Measurements from ENCODE around the gene CCDC141.
"Not testable (repeated sequence)": the region's sequence is repeated elsewhere in the genome, so short reads cannot be mapped to it uniquely, and the experiment has no call there.

CCDC141 gene

DNA sequence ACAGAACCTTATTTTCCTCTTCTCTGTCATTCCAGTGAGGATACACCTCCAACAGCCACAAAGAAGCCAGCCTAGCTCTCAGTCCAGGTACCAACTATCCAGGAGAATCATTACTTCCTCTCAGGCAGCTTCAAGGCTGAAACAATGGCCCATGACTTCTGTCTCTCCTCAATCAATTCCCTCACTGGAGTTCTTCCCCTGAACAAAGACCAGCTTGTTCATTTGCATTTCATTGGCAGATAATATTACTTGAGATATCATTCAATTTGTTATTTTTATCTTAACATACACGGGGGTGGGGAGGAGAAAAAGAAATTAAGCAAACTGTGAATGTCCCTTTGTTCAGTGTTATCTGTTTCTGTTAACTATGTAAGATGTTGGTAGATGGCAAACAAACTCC, 44.0 kb downstream of the CCDC141 start:
- Histone ChIP-seq H3K9me3 (ENCODE audit: control insufficient read depth, insufficient read depth, low read depth, low read length) (peaks cover 2% of the 10 kb centered on the region; the same call in 1 of the 2 replicates), H3K4me1 (ENCODE audit: control insufficient read depth, insufficient read depth, low read length) (no peaks in the 10 kb centered on the region), H3K4me3 (ENCODE audit: low read depth, low read length) (no peak overlapping the region), H3K9ac (ENCODE audit: low read length) (no peak overlapping the region), H3K36me3 (ENCODE audit: control insufficient read depth, insufficient read depth, low read length) (no peaks in the 10 kb centered on the region), H3K27ac (ENCODE audit: low read depth, low read length) (no peak overlapping the region), H3K27me3 (ENCODE audit: control insufficient read depth, insufficient read depth, low read length) (no peaks in the 10 kb centered on the region)

DNA sequence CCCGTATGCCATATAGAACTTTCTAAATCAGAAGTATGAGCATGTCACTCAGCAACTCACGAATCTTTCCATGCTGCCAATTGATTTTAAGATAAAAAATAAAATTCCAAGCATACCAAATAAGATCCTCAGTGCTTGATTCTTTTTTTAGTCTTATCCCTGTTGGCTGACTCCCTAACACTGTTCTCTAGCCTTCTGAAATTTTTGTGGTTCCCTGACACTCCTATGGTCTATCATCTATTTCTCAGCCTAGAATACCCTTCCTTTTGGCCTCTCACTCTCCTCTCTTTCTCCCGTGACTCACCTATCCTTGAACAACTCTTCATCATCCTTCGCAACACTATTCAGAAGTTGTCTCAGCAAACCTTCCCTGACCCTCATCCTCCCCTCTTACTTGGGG, 50.5 kb downstream of the CCDC141 start:
- H3K9me3 ChIP-seq (ENCODE audit: control insufficient read depth, insufficient read depth, low read depth, low read length): peaks cover 8% of the 10 kb centered on the region
- no peaks in the 10 kb centered on the region for H3K27me3 ChIP-seq (ENCODE audit: control insufficient read depth, insufficient read depth, low read length)
- no peaks in the 10 kb centered on the region for H3K36me3 ChIP-seq (ENCODE audit: control insufficient read depth, insufficient read depth, low read length)
- H3K27ac ChIP-seq (ENCODE audit: low read depth, low read length): no peak overlapping the region
- no peak overlapping the region for H3K4me3 ChIP-seq (ENCODE audit: low read depth, low read length)
- H3K9ac ChIP-seq (ENCODE audit: low read length): no peak overlapping the region
- no peaks in the 10 kb centered on the region for H3K4me1 ChIP-seq (ENCODE audit: control insufficient read depth, insufficient read depth, low read length)

DNA sequence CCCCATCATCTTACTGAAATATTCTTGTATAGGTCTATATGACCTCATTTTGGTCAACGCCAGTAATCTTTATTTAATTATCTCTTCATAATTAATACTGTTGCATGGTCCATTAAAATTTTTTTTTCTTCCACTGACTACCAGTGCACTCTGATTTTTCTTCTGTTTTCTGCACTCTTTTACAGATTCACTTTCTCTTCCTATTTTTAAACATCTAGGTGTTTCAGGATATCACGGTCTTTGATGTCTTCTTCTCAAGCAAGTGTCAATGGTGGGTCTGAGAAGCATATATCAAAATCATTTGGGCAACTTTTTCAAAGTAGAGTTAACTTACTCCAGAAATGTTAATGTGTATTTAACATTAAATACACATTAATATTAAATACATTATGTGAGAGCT, 51.4 kb downstream of the CCDC141 start:
- Histone ChIP-seq H3K27me3 (ENCODE audit: control insufficient read depth, insufficient read depth, low read length) (no peaks in the 10 kb centered on the region), H3K4me1 (ENCODE audit: control insufficient read depth, insufficient read depth, low read length) (no peaks in the 10 kb centered on the region), H3K4me3 (ENCODE audit: low read depth, low read length) (no peak overlapping the region), H3K9me3 (ENCODE audit: control insufficient read depth, insufficient read depth, low read depth, low read length) (peaks cover 17% of the 10 kb centered on the region), H3K9ac (ENCODE audit: low read length) (no peak overlapping the region), H3K27ac (ENCODE audit: low read depth, low read length) (no peak overlapping the region), H3K36me3 (ENCODE audit: control insufficient read depth, insufficient read depth, low read length) (0 out of 2 replicates have a peak, but pooled peaks cover 4% of the 10 kb centered on the region)

DNA sequence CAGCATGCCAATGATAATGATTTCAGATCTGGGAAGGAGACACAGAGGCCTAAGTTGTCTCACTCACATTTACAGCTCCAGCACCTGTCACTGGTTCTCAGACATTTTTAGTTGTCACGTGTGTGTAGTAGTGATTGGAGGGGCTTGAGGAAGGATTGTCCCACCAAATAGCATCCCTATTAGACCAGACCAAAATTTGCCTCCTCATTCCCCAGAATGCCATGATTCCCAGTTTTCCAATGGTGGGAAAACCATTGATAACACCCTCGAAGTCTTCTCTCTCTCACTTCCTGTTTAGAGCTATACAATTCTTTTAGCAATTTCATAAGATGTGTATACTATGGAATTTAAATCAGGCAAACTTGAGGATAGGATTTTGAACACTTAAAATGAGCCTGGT, 52.5 kb downstream of the CCDC141 start:
- Histone ChIP-seq H3K4me1 (ENCODE audit: control insufficient read depth, insufficient read depth, low read length) (no peaks in the 10 kb centered on the region), H3K9ac (ENCODE audit: low read length) (no peak overlapping the region), H3K4me3 (ENCODE audit: low read depth, low read length) (no peak overlapping the region), H3K27ac (ENCODE audit: low read depth, low read length) (no peak overlapping the region), H3K9me3 (ENCODE audit: control insufficient read depth, insufficient read depth, low read depth, low read length) (peaks cover 17% of the 10 kb centered on the region), H3K27me3 (ENCODE audit: control insufficient read depth, insufficient read depth, low read length) (no peaks in the 10 kb centered on the region), H3K36me3 (ENCODE audit: control insufficient read depth, insufficient read depth, low read length) (0 out of 2 replicates have a peak, but pooled peaks cover 4% of the 10 kb centered on the region)

DNA sequence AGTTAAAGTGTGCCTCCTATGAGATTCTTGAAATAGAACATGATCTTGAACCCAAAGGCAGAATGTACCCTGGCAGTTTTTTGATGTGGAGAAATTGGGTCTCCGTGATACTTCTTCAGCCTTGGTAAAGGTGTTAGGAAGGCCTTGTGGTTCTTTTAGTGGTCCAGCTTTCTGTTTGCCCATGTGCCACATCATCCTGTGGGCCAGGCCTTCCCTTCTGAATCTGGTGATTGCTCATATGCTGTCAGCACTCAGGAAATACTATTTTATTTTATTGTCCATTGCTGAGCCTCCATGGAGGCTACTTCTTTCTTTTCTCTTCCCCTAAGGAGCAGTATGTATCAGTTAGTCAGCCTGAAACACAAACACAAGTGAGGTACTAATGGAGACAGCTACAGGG, 52.9 kb downstream of the CCDC141 start:
- no peak overlapping the region for H3K9ac ChIP-seq (ENCODE audit: low read length)
- H3K36me3 ChIP-seq (ENCODE audit: control insufficient read depth, insufficient read depth, low read length): 0 out of 2 replicates have a peak, but pooled peaks cover 4% of the 10 kb centered on the region

DNA sequence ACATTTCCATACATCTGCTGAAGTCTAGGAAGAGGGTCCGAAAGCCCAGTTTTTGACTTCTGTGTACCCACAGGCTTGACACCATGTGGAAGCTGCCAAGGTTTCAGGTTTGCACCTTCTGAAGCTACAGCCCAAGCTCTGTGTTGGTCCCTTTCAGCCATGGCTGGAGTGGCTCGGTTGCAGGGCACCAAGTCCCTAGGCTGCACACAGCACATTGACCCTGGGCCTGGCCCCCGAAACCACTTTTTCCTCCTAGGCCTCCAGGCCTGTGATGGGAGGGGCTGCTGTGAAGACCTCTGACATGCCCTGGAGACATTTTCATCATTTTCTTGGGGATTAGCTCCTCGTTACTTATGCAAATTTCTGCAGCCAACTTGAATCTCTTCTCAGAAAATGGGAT, 55.7 kb downstream of the CCDC141 start:
- H3K9me3 ChIP-seq (ENCODE audit: control insufficient read depth, insufficient read depth, low read depth, low read length): peaks cover 17% of the 10 kb centered on the region
- H3K27me3 ChIP-seq (ENCODE audit: control insufficient read depth, insufficient read depth, low read length): no peaks in the 10 kb centered on the region
- H3K27ac ChIP-seq (ENCODE audit: low read depth, low read length): no peak overlapping the region
- H3K36me3 ChIP-seq (ENCODE audit: control insufficient read depth, insufficient read depth, low read length): 0 out of 2 replicates have a peak, but pooled peaks cover 4% of the 10 kb centered on the region
- H3K4me1 ChIP-seq (ENCODE audit: control insufficient read depth, insufficient read depth, low read length): no peaks in the 10 kb centered on the region
- H3K9ac ChIP-seq (ENCODE audit: low read length): no peak overlapping the region
- H3K4me3 ChIP-seq (ENCODE audit: low read depth, low read length): no peak overlapping the region

More for the DNA sequence above, 52.9 kb downstream of the CCDC141 start:
- H3K4me3 ChIP-seq (ENCODE audit: low read depth, low read length): no peak overlapping the region
- no peaks in the 10 kb centered on the region for H3K4me1 ChIP-seq (ENCODE audit: control insufficient read depth, insufficient read depth, low read length)
- H3K27me3 ChIP-seq (ENCODE audit: control insufficient read depth, insufficient read depth, low read length): no peaks in the 10 kb centered on the region
- H3K27ac ChIP-seq (ENCODE audit: low read depth, low read length): no peak overlapping the region
- peaks cover 17% of the 10 kb centered on the region for H3K9me3 ChIP-seq (ENCODE audit: control insufficient read depth, insufficient read depth, low read depth, low read length)

DNA sequence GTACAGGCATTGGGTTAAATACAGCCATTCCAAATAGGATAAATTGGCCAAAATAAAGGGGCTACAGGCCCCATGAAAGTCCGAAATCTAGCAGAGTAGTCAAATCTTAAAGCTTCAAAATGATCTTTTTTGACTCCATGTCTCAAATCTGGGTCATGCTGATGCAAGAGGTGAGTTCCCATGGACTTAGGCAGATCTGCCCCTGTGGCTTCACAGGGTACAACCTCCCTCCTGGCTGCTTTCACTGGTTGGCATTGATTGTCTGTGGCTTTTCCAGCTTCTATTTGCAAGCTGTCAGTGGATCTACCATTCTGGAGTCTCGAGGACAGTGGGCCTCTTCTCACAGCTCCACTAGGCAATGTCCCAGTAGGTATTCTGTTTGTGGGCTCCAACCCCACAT, 56.1 kb downstream of the CCDC141 start:
- 0 out of 2 replicates have a peak, but pooled peaks cover 4% of the 10 kb centered on the region for H3K36me3 ChIP-seq (ENCODE audit: control insufficient read depth, insufficient read depth, low read length)
- H3K9me3 ChIP-seq (ENCODE audit: control insufficient read depth, insufficient read depth, low read depth, low read length): peaks cover 17% of the 10 kb centered on the region
- no peak overlapping the region for H3K27ac ChIP-seq (ENCODE audit: low read depth, low read length)
- no peak overlapping the region for H3K9ac ChIP-seq (ENCODE audit: low read length)
- no peak overlapping the region for H3K4me3 ChIP-seq (ENCODE audit: low read depth, low read length)
- H3K27me3 ChIP-seq (ENCODE audit: control insufficient read depth, insufficient read depth, low read length): no peaks in the 10 kb centered on the region
- H3K4me1 ChIP-seq (ENCODE audit: control insufficient read depth, insufficient read depth, low read length): no peaks in the 10 kb centered on the region

DNA sequence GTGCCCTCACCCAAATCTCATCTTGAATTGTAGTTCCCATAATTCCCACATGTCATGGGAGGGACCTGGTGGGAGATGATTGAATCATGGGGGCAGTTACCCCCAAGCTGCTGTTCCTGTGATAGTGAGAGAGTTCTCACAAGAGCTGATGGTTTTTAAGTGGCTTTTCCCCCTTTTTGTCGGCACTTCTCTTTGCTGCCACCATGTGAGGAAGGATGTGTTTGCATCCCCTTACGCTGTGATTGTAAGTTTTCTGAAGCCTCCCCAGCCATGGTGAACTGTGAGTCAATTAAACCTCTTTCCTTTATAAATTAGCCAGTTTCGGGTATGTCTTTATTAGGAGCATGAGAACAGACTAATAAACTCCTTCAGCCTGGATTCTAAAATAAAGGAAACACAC, 57.2 kb downstream of the CCDC141 start:
- not testable (repeated sequence) for H3K27me3 ChIP-seq (ENCODE audit: control insufficient read depth, insufficient read depth, low read length)

DNA sequence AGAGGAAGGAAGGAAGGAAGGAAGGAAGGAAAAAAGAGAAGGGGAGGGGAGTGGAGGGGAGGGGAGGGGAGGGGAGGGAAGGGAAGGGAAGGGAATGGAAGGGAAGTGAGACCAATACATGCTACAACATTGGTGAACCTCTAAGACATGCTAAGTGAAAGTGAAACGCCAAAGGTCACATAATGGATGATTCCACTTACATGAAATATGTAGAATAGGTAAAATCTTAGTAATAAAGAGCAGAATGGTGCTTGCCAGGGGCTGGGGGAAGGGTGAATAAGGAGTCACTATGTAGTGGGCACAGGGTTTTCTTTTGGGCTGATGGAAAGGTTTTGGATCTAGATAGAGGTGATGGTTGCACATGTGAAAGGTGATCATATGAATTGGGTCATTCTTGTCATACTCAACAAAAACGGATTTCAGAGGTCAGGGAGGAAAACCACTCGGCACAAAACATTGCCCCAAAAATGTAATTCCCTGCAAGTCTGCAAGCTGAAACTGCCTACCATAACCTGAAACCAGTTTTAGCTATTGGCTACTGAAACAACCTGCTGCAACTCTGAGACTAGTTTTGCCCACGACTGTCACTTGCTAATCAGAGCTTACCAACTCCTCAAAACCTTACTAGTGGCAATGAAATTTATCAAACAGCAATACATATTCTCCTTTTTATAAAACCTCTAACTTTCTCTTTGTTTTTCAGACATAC, 59.2 kb downstream of the CCDC141 start:
- no peak overlapping the region for H3K4me3 ChIP-seq (ENCODE audit: low read depth, low read length)
- H3K27ac ChIP-seq (ENCODE audit: low read depth, low read length): no peak overlapping the region

More for the DNA sequence above, 57.2 kb downstream of the CCDC141 start:
- H3K9ac ChIP-seq (ENCODE audit: low read length); H3K4me1 ChIP-seq (ENCODE audit: control insufficient read depth, insufficient read depth, low read length); H3K27ac ChIP-seq (ENCODE audit: low read depth, low read length); H3K36me3 ChIP-seq (ENCODE audit: control insufficient read depth, insufficient read depth, low read length); H3K4me3 ChIP-seq (ENCODE audit: low read depth, low read length): not testable (repeated sequence)
- peaks cover 19% of the 10 kb centered on the region for H3K9me3 ChIP-seq (ENCODE audit: control insufficient read depth, insufficient read depth, low read depth, low read length)

DNA sequence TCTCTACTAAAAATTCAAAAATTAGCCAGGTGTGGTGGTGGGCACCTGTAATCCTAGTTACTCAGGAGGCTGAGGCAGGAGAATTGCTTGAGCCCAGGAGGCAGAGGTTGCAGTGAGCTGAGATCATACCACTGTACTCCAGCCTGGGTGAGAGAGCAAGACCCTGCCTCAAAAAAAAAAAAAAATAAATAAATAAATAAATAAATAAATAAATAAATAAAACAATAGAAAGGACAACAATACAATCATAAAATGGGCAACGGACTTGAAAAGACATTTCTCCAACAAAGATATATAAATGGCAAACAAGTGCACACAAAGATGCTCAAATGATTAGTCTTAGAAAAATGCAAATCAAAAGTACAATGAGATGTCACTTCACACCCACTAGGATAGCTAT, 60.5 kb downstream of the CCDC141 start:
- not testable (repeated sequence) for H3K4me3 ChIP-seq (ENCODE audit: low read depth, low read length)

More for the DNA sequence above, 59.2 kb downstream of the CCDC141 start:
- no peak overlapping the region for H3K9ac ChIP-seq (ENCODE audit: low read length)
- H3K36me3 ChIP-seq (ENCODE audit: control insufficient read depth, insufficient read depth, low read length): 0 out of 2 replicates have a peak, but pooled peaks cover 4% of the 10 kb centered on the region
- no peaks in the 10 kb centered on the region for H3K27me3 ChIP-seq (ENCODE audit: control insufficient read depth, insufficient read depth, low read length)
- peaks cover 19% of the 10 kb centered on the region for H3K9me3 ChIP-seq (ENCODE audit: control insufficient read depth, insufficient read depth, low read depth, low read length)
- no peaks in the 10 kb centered on the region for H3K4me1 ChIP-seq (ENCODE audit: control insufficient read depth, insufficient read depth, low read length)

DNA sequence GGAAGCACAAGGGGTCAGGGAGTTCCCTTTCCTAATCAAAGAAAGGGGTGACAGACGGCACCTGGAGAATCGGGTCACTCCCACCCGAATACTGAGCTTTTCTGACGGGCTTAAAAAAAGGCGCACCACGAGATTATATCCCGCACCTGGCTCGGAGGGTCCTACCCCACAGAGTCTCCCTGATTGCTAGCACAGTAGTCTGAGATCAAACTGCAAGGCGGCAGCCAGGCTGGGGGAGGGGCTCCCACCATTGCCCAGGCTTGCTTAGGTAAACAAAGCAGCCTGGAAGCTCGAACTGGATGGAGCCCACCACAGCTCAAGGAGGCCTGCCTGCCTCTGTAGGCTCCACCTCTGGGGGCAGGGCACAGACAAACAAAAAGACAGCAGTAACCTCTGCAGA, 67.3 kb downstream of the CCDC141 start:
- not testable (repeated sequence) for H3K9ac ChIP-seq (ENCODE audit: low read length); H3K36me3 ChIP-seq (ENCODE audit: control insufficient read depth, insufficient read depth, low read length); H3K9me3 ChIP-seq (ENCODE audit: control insufficient read depth, insufficient read depth, low read depth, low read length); H3K27ac ChIP-seq (ENCODE audit: low read depth, low read length); H3K4me1 ChIP-seq (ENCODE audit: control insufficient read depth, insufficient read depth, low read length); H3K27me3 ChIP-seq (ENCODE audit: control insufficient read depth, insufficient read depth, low read length); H3K4me3 ChIP-seq (ENCODE audit: low read depth, low read length)

More for the DNA sequence above, 60.5 kb downstream of the CCDC141 start:
- H3K36me3 ChIP-seq (ENCODE audit: control insufficient read depth, insufficient read depth, low read length); H3K4me1 ChIP-seq (ENCODE audit: control insufficient read depth, insufficient read depth, low read length); H3K9ac ChIP-seq (ENCODE audit: low read length); H3K27me3 ChIP-seq (ENCODE audit: control insufficient read depth, insufficient read depth, low read length); H3K27ac ChIP-seq (ENCODE audit: low read depth, low read length): not testable (repeated sequence)
- H3K9me3 ChIP-seq (ENCODE audit: control insufficient read depth, insufficient read depth, low read depth, low read length): peaks cover 11% of the 10 kb centered on the region
